ENCODE measurements around the gene CRYBG1. TPM values are rescaled to one million over a fixed set of nuclear protein-coding genes. Genes with fewer than 3 reads are reported as not detected.

CRYBG1 gene
- total and polyA plus RNA-seq, 2 of the 4 experiments (the other 2 are of a cell fraction) = 0.38 to 1.1 TPM

DNA sequence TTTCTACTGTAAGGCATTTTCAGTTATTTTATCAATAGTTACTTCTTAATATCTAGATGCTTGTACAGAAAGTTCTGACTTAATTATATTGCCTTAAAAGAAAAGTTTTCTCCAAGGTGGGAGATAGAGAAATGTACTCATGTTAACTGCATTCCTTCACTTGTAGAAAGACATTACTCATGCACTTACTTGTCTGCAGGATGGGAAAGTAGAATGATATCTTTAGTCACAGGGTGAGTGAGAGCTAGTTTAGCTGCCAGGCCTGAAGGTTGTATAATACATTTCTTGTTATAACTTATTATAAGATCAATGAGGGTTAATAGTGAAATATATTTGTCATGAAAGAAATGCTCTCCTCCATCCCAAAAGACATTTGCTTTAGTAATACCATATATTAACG is 92.1 kb downstream of the CRYBG1 start:
- H3K4me2 ChIP-seq (ENCODE audit: low read depth, low read length) = no peak overlapping the region
- ChIA-PET POLR2A (ENCODE audit: unreplicated experiment) (no interaction called here), CTCF (interaction anchor here (0.6 to 1.4 kb wide), 5 partner anchors 87 to 416 kb away, joined by 3 to 5 read pairs (median 3); no protein-coding TSS in a partner anchor)

More for the DNA sequence above, 92.1 kb downstream of the CRYBG1 start:
- peaks cover 21% of the 10 kb centered on the region for H3K27me3 ChIP-seq (ENCODE audit: control insufficient read depth, insufficient read depth, low read length)
- H3K9ac ChIP-seq (ENCODE audit: low read depth, low read length) = no peak overlapping the region
- in situ Hi-C loops (cut with MboI; ENCODE audit: low sequenced_read_pairs) (loop anchor here (10.0 kb wide), 1 partner anchor 52 kb away; no protein-coding TSS in a partner anchor), intact Hi-C loops (cut with micrococcal nuclease) (no loop called here), dilution Hi-C loops (cut with HindIII; ENCODE audit: low sequenced_read_pairs, unreplicated experiment) (loop anchor here (25.0 kb wide), 1 partner anchor 510 kb away; the partner anchor contains the start of gene CD24)
- no peak overlapping the region for H3K56ac ChIP-seq (ENCODE audit: extremely low read depth, insufficient read depth, low read length)
- H2AK5ac ChIP-seq (ENCODE audit: low read depth, low read length) = no peak overlapping the region
- no CpG with 5 or more reads among the region's 1 CpG for WGBS, 2 experiments (ENCODE audit: extremely low coverage in 2 of 2, insufficient read length in 1 of 2)
- no peaks in the 10 kb centered on the region for H3K36me3 ChIP-seq (ENCODE audit: control insufficient read depth, insufficient read depth, low read length)
- H3K23ac ChIP-seq (ENCODE audit: low read depth, low read length) = no peak overlapping the region
- no peak overlapping the region for H4K5ac ChIP-seq (ENCODE audit: low read depth, low read length)
- no peak overlapping the region for H3K4me3 ChIP-seq (ENCODE audit: insufficient read depth, low read depth, low read length)
- H3K4ac ChIP-seq (ENCODE audit: low read depth, low read length) = no peak overlapping the region
- H2AFZ ChIP-seq (replicated peaks; ENCODE audit: low read length, poor library complexity) = no peak overlapping the region
- H3K9me3 ChIP-seq (ENCODE audit: control insufficient read depth, insufficient read depth, low read length) = no peaks in the 10 kb centered on the region
- no peak overlapping the region for H2BK120ac ChIP-seq (ENCODE audit: low read depth, low read length)
- DNase-seq (no peak), ATAC-seq (ENCODE audit: low read depth) (no peak)
- no peak overlapping the region for H3K18ac ChIP-seq (ENCODE audit: low read depth, low read length)
- H3K14ac ChIP-seq (replicated peaks; ENCODE audit: low read depth, low read length) = no peak overlapping the region
- H3K79me1 ChIP-seq (ENCODE audit: low read depth in 1 of 2, low read length in 2 of 2) = no peaks in the 10 kb centered on the region
- no TSS peak for BruUV-seq (replicated peaks)
- no peaks in the 10 kb centered on the region for H3K4me1 ChIP-seq (ENCODE audit: control insufficient read depth, insufficient read depth, low read length)
- no peaks in the 10 kb centered on the region for H3K9me1 ChIP-seq (ENCODE audit: insufficient read depth, low read length)
- H4K20me1 ChIP-seq (ENCODE audit: insufficient read depth, low read length) = no peaks in the 10 kb centered on the region
- no peak overlapping the region for H2BK20ac ChIP-seq (ENCODE audit: low read depth, low read length)
- no peak overlapping the region for H4K91ac ChIP-seq (ENCODE audit: insufficient read depth, low read depth, low read length)
- H3K27ac ChIP-seq (ENCODE audit: insufficient read depth, low read length) = no peak overlapping the region
- TF ChIP-seq NFE2L2 (IDR thresholded peaks at IDR 0.05; ENCODE audit: low read depth, low read length) (no peak), RCOR1 (IDR thresholded peaks at IDR 0.05; ENCODE audit: insufficient replicate concordance, low read length) (no peak), CHD1 (IDR thresholded peaks at IDR 0.05; ENCODE audit: low read depth, low read length) (no peak), RFX5 (IDR thresholded peaks at IDR 0.05; ENCODE audit: low read depth, low read length) (no peak), BHLHE40 (IDR thresholded peaks at IDR 0.05; ENCODE audit: low read depth, low read length) (no peak), MAZ (IDR thresholded peaks at IDR 0.05; ENCODE audit: borderline replicate concordance, low read depth, low read length) (no peak), POLR2A (IDR thresholded peaks at IDR 0.05; ENCODE audit: low read depth, low read length) (no peak), SMC3 (IDR thresholded peaks at IDR 0.05; ENCODE audit: low read depth, low read length) (no peak), MXI1 (IDR thresholded peaks at IDR 0.05; ENCODE audit: borderline replicate concordance, low read depth, low read length) (no peak), CEBPB (IDR thresholded peaks at IDR 0.05; ENCODE audit: low read depth, low read length) (no peak)
- TF ChIP-seq, protein P1, sequence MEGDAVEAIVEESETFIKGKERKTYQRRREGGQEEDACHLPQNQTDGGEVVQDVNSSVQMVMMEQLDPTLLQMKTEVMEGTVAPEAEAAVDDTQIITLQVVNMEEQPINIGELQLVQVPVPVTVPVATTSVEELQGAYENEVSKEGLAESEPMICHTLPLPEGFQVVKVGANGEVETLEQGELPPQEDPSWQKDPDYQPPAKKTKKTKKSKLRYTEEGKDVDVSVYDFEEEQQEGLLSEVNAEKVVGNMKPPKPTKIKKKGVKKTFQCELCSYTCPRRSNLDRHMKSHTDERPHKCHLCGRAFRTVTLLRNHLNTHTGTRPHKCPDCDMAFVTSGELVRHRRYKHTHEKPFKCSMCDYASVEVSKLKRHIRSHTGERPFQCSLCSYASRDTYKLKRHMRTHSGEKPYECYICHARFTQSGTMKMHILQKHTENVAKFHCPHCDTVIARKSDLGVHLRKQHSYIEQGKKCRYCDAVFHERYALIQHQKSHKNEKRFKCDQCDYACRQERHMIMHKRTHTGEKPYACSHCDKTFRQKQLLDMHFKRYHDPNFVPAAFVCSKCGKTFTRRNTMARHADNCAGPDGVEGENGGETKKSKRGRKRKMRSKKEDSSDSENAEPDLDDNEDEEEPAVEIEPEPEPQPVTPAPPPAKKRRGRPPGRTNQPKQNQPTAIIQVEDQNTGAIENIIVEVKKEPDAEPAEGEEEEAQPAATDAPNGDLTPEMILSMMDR (conservative IDR thresholded peaks at IDR 0.05; ENCODE audit: low read depth, low read length) = no peak
- TF ChIP-seq, protein P2, sequence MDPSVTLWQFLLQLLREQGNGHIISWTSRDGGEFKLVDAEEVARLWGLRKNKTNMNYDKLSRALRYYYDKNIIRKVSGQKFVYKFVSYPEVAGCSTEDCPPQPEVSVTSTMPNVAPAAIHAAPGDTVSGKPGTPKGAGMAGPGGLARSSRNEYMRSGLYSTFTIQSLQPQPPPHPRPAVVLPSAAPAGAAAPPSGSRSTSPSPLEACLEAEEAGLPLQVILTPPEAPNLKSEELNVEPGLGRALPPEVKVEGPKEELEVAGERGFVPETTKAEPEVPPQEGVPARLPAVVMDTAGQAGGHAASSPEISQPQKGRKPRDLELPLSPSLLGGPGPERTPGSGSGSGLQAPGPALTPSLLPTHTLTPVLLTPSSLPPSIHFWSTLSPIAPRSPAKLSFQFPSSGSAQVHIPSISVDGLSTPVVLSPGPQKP (IDR thresholded peaks at IDR 0.05; ENCODE audit: borderline replicate concordance, low read depth, low read length) = no peak
- H2BK15ac ChIP-seq (ENCODE audit: low read depth, low read length) = no peak overlapping the region
- H4K8ac ChIP-seq (ENCODE audit: low read depth in 2 of 2, low read length in 2 of 2) = no peak overlapping the region
- H2BK5ac ChIP-seq (ENCODE audit: low read depth, low read length, poor library complexity, severe bottlenecking) = no peak overlapping the region
- no peak overlapping the region for H2AK9ac ChIP-seq (replicated peaks; ENCODE audit: low read depth, low read length, poor library complexity)

Data from IMR-90 (cell line).